ENCODE data around the gene SULT4A1. TPM values are rescaled to one million over a fixed set of nuclear protein-coding genes. Genes with fewer than 3 reads are reported as not detected.

The SULT4A1 gene
- polyA plus RNA-seq, 1 experiment = 0.39 TPM

GRCh38 chr22:43776081-43776670 is 86.1 kb downstream of the SULT4A1 start:
- H3K4me3 ChIP-seq (ENCODE audit: low read depth, low read length) = no peak overlapping the region
- ChIA-PET CTCF (interaction anchor here (1.0 kb wide), 1 partner anchor 51 kb away, joined by 3 read pairs; no protein-coding TSS in a partner anchor), POLR2A (no interaction called here)
- no peaks in the 10 kb centered on the region for H3K27me3 ChIP-seq (ENCODE audit: control insufficient read depth, insufficient read depth, low read length)
- no peak for DNase-seq (ENCODE audit: low read depth)
- no peaks in the 10 kb centered on the region for H3K36me3 ChIP-seq (ENCODE audit: control insufficient read depth, insufficient read depth, low read length)
- no peak for TF ChIP-seq CTCF (IDR thresholded peaks at IDR 0.05; ENCODE audit: insufficient read depth, low read depth, low read length)

Small RNAs within 50 kb of the gene (small RNA-seq; reads per million reads assigned to genes)
- gene HMGN2P9 (ENCODE audit: insufficient read length, low read depth, low replicate concordance) = not detected

Other genes starting within 250 kb of the SULT4A1 start
- gene EFCAB6, start 50.2 kb downstream of the SULT4A1 start, polyA plus RNA-seq (2011; rRNA removed) = 0.75 and 1.4 TPM in 2 replicates
- not detected in 2 replicates for gene PNPLA5, start 29.5 kb upstream of the SULT4A1 start, polyA plus RNA-seq (2011; rRNA removed)
- 3.4 and 4.8 TPM in 2 replicates for gene PNPLA3, start 61.3 kb upstream of the SULT4A1 start, polyA plus RNA-seq (2011; rRNA removed)
- gene SAMM50, start 92.9 kb upstream of the SULT4A1 start, polyA plus RNA-seq (2011; rRNA removed) = 40.7 and 50.6 TPM in 2 replicates
- 57.8 and 65.8 TPM in 2 replicates for gene PARVB, start 161.8 kb upstream of the SULT4A1 start, polyA plus RNA-seq (2011; rRNA removed)

Measured in BJ (cell line).